A549 treated with AZD9567 at 1 μM for 4 hours (cell line): ENCODE data around the gene DNAH12. TPM values are rescaled to one million over a fixed set of nuclear protein-coding genes. Genes with fewer than 3 reads are reported as not detected.

Source experiments
- total RNA-seq: library from RNA; stranded (reverse); fragments of 200-300 nt; extraction: Qiagen RNA extraction; gene quantifications from 5 replicates; pipeline ENCODE4 v1.2.3, GENCODE V29; 2022; ENCODE audit not compliant: insufficient read depth

DNAH12 gene
- total RNA-seq: 0.01 to 0.09 TPM (median 0.08 TPM) in 4 of 5 replicates, not detected in the other

DNA sequence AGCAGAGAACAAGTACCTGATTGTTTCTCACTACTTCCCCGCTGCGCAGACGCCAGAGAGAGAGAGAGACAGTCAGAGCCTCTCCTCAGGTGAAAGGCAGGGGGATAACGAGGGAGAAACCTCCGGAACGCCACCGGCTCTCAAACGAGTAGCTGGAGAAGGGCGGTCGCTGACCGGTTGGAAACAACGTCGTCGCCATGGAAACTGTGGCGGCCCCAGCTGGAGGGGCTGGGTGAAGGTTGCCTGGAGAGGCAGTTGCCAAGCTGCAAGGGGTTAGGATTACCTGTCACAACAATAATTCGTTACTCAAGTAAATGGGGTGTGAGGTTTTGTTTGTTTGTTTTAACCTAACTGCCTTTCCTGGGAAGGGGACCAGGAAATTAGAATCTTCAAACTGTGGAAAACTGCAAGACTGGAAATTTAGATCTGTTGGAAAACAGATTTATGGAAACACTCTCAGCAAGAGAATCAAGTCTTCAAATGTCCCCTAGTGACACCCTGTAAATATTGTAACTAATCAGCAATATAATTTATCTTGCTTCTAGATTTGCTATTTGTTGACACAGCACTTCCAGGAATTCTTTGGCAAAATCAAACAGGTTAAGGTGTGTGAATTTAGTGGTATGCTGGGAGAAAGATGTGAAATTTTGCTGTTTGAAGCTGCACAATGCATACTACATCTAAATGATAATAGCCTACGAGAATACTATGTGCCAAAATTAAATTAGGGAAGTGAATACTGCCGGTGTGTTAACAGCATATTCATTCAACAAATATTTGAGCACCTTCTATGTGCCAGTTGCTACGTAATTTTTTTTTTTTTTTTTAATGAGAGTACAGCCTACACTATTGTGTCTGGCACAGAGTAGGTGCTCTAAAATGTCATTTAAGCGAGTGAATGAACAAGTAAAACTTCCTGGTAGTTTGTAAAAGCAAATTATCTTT, at the start of gene DNAH12:
DNAH12 (minus strand) TSS at position 164 of the 945 bp plus-strand sequence. CDS start 1,474 bp downstream, outside the sequence.

DNA sequence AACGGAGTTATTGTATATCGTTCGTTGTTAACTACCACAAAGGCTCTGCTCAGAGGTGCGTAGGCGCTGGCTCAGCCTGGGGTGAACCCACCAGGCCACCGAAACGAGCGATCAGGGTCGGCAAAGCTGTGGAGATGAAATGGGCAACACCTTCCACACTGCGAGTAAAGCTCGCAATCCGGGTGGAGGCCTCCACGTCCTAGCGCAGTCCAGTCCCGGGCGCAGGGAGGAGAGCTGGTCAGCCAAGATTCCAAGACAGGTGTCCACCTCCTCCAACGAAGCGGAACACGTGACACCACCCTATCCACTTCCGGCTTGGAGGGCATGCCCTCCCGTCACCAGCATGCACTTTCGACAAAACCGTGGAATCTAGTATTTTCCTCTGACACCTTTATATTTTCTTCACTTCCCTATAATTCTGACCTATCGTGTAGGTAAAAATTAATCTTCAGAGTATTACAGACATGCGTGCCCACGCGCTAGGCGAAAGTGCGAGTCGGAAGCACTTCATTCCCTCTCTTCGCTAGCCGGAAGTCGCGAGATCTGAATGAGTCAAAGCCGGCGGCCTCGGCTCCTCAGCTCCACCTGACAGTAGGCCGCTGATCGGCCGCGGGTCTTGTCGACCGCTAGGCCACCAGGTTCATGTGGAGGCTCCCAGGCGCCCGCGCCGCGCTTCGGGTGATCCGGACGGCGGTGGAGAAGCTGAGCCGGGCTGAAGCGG, 11.8 kb upstream of the DNAH12 start, which contains the start of gene PDE12:
PDE12 (plus strand) TSS at position 537 of the 721 bp plus-strand sequence; CDS start at position 643, 106 bp downstream.

GRCh38 chr3:57292159-57292896, 251.8 kb downstream of the DNAH12 start, which contains the start of gene ASB14:
ASB14 (minus strand) TSS chr3:57292685; CDS start chr3:57292033, 652 bp downstream.

Other genes starting within 250 kb of the DNAH12 start
- 14.6 to 16.3 TPM (median 15.9 TPM) in 5 replicates for gene PDE12, start 11.9 kb upstream of the DNAH12 start, total RNA-seq
- 153 to 181 TPM (median 162 TPM) in 5 replicates for gene ARF4, start 53.0 kb upstream of the DNAH12 start, total RNA-seq
- gene DENND6A, start 148.7 kb upstream of the DNAH12 start, total RNA-seq: 6.8 to 25.6 TPM (median 8.5 TPM) in 5 replicates
- 16.5 to 23.9 TPM (median 21.6 TPM) in 5 replicates for gene SLMAP, start 212.0 kb upstream of the DNAH12 start, total RNA-seq